Hepatocyte (in vitro differentiated cells): ENCODE measurements around the gene ARMC10. TPM values are rescaled to one million over a fixed set of nuclear protein-coding genes. Genes with fewer than 3 reads are reported as not detected.

Experiments
- DNase-seq: peaks from one replicate; pipeline ENCODE4 v3.0.0-alpha.2; 2016; ENCODE audit warnings: low spot score
- H2AFZ ChIP-seq: fragments of 200-600 bp; sonication (generic); 2 replicates; pipeline ENCODE4 v1.6.0; 2016; ENCODE audit warnings: antibody characterized with exemption, mild to moderate bottlenecking
- H3K27ac ChIP-seq: fragments of 200-600 bp; sonication (generic); 2 replicates; pipeline ENCODE4 v1.5.1; 2016; ENCODE audit warnings: mild to moderate bottlenecking
- H3K27me3 ChIP-seq: fragments of 200-600 bp; sonication (generic); 2 replicates; pipeline ENCODE4 v1.6.1; 2016
- H3K36me3 ChIP-seq: fragments of 200-600 bp; sonication (generic); replicated peaks from 2 replicates; pipeline ENCODE4 v1.5.1; 2016; ENCODE audit warnings: low read depth; ENCODE audit not compliant: insufficient read depth
- H3K4me1 ChIP-seq: fragments of 200-600 bp; sonication (generic); 2 replicates; pipeline ENCODE4 v1.5.1; 2016; ENCODE audit warnings: mild to moderate bottlenecking, moderate library complexity; ENCODE audit not compliant: insufficient read depth
- H3K4me2 ChIP-seq: fragments of 200-600 bp; sonication (generic); 2 replicates; pipeline ENCODE4 v1.6.0; 2016
- H3K4me3 ChIP-seq: fragments of 200-600 bp; sonication (generic); 2 replicates; pipeline ENCODE4 v1.5.1; 2016; ENCODE audit warnings: mild to moderate bottlenecking
- H3K79me2 ChIP-seq: fragments of 200-600 bp; sonication (generic); 2 replicates; pipeline ENCODE4 v1.6.0; 2017; ENCODE audit warnings: mild to moderate bottlenecking
- H3K9me2 ChIP-seq: fragments of 200-600 bp; sonication (generic); replicated peaks from 2 replicates; pipeline ENCODE4 v1.6.0; 2017; ENCODE audit warnings: mild to moderate bottlenecking; ENCODE audit not compliant: insufficient read depth
- H3K9me3 ChIP-seq: fragments of 200-600 bp; sonication (generic); 2 replicates; pipeline ENCODE4 v1.5.1; 2016; ENCODE audit warnings: low read depth, mild to moderate bottlenecking
- H4K20me1 ChIP-seq: fragments of 200-600 bp; sonication (generic); 2 replicates; pipeline ENCODE4 v1.6.0; 2016; ENCODE audit warnings: mild to moderate bottlenecking; ENCODE audit not compliant: insufficient read depth, poor library complexity, severe bottlenecking
- EZH2 ChIP-seq: fragments of 200-600 bp; sonication (generic); IDR thresholded peaks from 2 replicates; pipeline ENCODE4 v1.6.1; 2016; ENCODE audit warnings: antibody characterized with exemption, mild to moderate bottlenecking, borderline replicate concordance
- EZH2phosphoT487 ChIP-seq: fragments of 200-600 bp; sonication (generic); IDR thresholded peaks from one replicate; pipeline ENCODE4 v1.6.1; 2018; ENCODE audit warnings: antibody characterized with exemption, mild to moderate bottlenecking, low read depth, moderate library complexity; ENCODE audit not compliant: unreplicated experiment, severe bottlenecking
- WGBS: methylation state at CpG from one replicate; pipeline ENCODE4 v1.1.6; 2016; ENCODE audit warnings: low lambda C conversion rate; ENCODE audit errors: missing lambda C conversion rate; 5-methylcytosine and 5-hydroxymethylcytosine counted together
- polyA plus RNA-seq: library from polyadenylated mRNA; unstranded; fragments of >200 nt; fragmentation: Nextera tagmentation; extraction: Ambion mirVana; gene quantifications from 2 replicates; pipeline ENCODE4 v1.2.1, GENCODE V29; 2016
- total RNA-seq: library from RNA; depleted of rRNA; stranded (reverse); fragments of >200 nt; gene quantifications from 2 replicates; pipeline ENCODE4 v1.2.3, GENCODE V29; 2014
- TF ChIP-seq, protein P1 (sequence below): fragments of 200-600 bp; sonication (generic); IDR thresholded peaks from 2 replicates; pipeline ENCODE4 v1.5.1; 2016; ENCODE audit warnings: antibody characterized with exemption, mild to moderate bottlenecking; ENCODE audit not compliant: poor library complexity

The ARMC10 gene
- total and polyA plus RNA-seq, 2 experiments from 2014 or later: 27.2 to 33.5 TPM

DNA sequence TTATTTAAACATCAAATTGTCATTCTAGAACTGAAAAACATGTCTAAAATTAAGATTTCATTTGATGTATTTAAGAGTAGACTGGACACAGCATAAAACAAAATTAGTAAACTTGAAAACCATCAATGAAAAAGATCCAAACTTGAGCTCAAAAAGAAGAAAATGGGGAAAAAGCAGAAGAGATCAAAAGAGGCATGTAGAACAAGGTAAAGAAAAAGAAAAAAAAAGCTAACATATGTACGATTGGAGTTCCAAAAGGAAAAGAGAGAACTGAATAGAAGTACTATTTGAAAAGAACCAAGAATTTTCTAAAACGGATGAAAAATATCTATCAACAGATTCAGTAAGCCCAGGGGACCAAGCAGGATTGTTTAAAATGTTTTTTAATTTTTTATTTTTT, 3.9 kb upstream of the ARMC10 start:
- no peak for DNase-seq
- Histone ChIP-seq H3K27me3 (no peaks in the 10 kb centered on the region), H3K79me2 (peaks cover 5% of the 10 kb centered on the region), H4K20me1 (no peaks in the 10 kb centered on the region), H3K36me3 (no peaks in the 10 kb centered on the region), H3K4me2 (no peak overlapping the region), H2AFZ (no peak overlapping the region), H3K27ac (no peak overlapping the region), H3K9me2 (peaks cover 2% of the 10 kb centered on the region), H3K9me3 (no peaks in the 10 kb centered on the region), H3K4me3 (no peak overlapping the region), H3K4me1 (peaks cover 2% of the 10 kb centered on the region)
- TF ChIP-seq, protein P1, sequence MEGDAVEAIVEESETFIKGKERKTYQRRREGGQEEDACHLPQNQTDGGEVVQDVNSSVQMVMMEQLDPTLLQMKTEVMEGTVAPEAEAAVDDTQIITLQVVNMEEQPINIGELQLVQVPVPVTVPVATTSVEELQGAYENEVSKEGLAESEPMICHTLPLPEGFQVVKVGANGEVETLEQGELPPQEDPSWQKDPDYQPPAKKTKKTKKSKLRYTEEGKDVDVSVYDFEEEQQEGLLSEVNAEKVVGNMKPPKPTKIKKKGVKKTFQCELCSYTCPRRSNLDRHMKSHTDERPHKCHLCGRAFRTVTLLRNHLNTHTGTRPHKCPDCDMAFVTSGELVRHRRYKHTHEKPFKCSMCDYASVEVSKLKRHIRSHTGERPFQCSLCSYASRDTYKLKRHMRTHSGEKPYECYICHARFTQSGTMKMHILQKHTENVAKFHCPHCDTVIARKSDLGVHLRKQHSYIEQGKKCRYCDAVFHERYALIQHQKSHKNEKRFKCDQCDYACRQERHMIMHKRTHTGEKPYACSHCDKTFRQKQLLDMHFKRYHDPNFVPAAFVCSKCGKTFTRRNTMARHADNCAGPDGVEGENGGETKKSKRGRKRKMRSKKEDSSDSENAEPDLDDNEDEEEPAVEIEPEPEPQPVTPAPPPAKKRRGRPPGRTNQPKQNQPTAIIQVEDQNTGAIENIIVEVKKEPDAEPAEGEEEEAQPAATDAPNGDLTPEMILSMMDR: no peak
- TF ChIP-seq EZH2phosphoT487 (no peak), EZH2 (no peak)
- WGBS: 96% methylated on average over 2 of the region's 2 CpGs

DNA sequence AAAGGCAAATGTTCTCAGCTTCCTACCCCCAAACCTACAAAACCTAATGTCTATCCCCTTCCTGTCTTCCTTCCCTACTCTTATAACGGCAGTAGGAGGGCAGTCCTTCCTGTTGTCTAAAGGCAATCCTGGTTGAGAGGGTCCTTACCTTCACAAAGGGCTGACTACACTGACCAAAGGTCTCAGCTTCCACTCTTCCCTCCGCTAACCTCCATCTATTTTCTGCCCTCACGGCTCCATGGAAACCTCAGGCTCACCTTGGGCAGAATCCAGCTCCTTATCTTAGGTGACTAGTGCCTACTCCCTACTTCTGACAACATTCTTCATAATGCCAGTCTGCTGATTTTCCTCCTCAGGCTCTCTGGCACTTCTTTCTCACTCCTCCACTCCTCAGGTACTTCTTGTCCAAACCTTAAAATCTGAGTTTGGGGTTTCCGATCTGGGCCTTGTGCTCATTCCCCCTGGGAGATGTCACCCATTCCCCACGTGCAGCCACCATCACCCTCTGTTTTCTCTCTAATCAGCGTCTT, 886 bp upstream of the ARMC10 start:
- H3K9me2 ChIP-seq: peaks cover 2% of the 10 kb centered on the region
- peak; percentile 28 for DNase-seq
- H3K4me3 ChIP-seq: peak overlapping the region; percentile 61
- peak overlapping the region; percentile 78 for H3K4me2 ChIP-seq
- peak overlapping the region; percentile 89 for H2AFZ ChIP-seq
- TF ChIP-seq EZH2 (no peak), EZH2phosphoT487 (no peak)
- TF ChIP-seq, protein P1: no peak
- no peaks in the 10 kb centered on the region for H3K9me3 ChIP-seq
- H3K4me1 ChIP-seq: peaks cover 7% of the 10 kb centered on the region
- no peaks in the 10 kb centered on the region for H3K36me3 ChIP-seq
- H3K27ac ChIP-seq: peak overlapping the region; percentile 96
- H3K27me3 ChIP-seq: no peaks in the 10 kb centered on the region
- no peaks in the 10 kb centered on the region for H4K20me1 ChIP-seq
- 9% methylated on average over 6 of the region's 6 CpGs for WGBS
- peaks cover 36% of the 10 kb centered on the region for H3K79me2 ChIP-seq

DNA sequence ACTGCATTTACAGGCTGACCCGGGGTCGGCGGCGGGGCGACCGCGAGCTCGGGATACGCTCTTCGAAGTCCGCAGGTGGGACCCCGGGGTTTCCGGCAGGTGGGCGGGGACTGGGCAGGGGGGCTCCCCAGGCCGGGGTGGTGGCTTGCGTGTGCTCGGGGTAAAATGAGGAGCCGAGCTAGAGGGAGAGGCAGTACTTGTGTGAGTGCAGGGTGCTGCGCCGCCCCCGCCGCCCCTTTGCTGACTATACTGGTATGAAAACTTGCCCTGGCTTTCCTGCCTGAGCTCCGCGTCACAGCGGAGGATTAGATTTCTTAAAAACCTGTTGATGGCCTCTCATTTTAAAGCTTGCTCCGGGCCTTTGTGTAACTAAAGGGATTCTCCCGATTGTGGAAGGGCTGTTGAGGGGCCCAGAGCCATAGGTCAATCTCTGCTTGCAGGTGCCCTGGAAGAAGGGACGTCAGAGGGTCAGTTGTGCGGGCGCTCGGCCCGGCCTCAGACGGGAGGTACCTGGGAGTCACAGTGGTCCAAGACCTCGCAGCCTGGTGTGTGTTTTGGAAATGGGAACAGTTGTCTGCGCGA, 488 bp downstream of the ARMC10 start:
- WGBS: under 1% methylated on average over 31 of the region's 36 CpGs
- peak; percentile 80 for DNase-seq

More for the DNA sequence above, 488 bp downstream of the ARMC10 start:
- peak overlapping the region; percentile 69 for H2AFZ ChIP-seq
- peaks cover 49% of the 10 kb centered on the region for H3K79me2 ChIP-seq
- TF ChIP-seq, protein P1: no peak
- TF ChIP-seq EZH2 (no peak), EZH2phosphoT487 (no peak)
- H3K4me1 ChIP-seq: peaks cover 7% of the 10 kb centered on the region
- peaks cover 2% of the 10 kb centered on the region for H3K9me2 ChIP-seq
- H3K4me2 ChIP-seq: peak overlapping the region; percentile 78
- H3K4me3 ChIP-seq: peak overlapping the region; percentile 61
- H4K20me1 ChIP-seq: no peaks in the 10 kb centered on the region
- H3K9me3 ChIP-seq: no peaks in the 10 kb centered on the region
- H3K27ac ChIP-seq: peak overlapping the region; percentile 96
- H3K36me3 ChIP-seq: no peaks in the 10 kb centered on the region
- H3K27me3 ChIP-seq: no peaks in the 10 kb centered on the region
